Measurements from ENCODE around the gene CRTAC1.

CRTAC1 gene

DNA sequence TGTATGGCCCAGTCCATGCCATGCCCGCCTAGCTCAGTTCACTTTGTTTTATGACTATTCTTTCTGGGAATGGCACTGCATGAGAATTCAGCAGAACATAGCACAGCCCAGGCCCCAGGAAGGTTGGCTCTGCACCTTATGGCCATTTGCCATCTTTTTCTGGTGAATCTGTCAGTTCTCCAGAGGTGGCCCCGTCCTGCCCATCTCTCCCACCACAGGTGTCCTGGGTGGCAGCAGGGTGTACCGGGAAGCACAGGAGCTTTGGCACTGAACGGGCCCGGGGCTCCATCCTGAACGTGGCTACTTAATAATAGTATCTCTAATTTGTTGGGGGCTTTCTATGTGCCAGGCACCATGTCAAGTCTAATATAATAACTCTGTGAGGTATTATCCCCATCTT is 156.1 kb downstream of the CRTAC1 start:
- no peaks in the 10 kb centered on the region for H3K4me1 ChIP-seq (ENCODE audit: control insufficient read depth, insufficient read depth, low read length, unreplicated experiment)

DNA sequence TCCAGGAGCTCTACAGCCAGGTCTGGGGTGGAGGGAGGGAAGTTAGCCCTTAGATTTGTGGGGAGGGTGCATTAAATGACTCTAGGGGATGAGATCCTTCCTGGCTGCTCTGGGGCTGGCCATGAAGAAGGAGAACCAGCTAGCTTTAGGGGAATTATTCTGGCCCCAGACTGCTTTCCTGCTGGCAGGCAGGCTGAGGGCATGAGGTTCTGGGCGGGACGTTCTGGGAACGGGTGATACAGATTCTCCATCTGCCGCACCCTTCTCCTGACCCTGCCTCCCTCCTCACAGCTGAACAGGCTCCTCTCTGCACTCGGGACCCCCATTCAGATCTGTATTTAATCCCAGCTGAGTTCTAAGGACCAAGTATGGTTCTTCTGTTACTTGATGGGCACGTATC is 156.9 kb downstream of the CRTAC1 start:
- Histone ChIP-seq H3K79me2 (ENCODE audit: control insufficient read depth, insufficient read depth, low read length, unreplicated experiment) (no peaks in the 10 kb centered on the region), H3K4me1 (ENCODE audit: control insufficient read depth, insufficient read depth, low read length, unreplicated experiment) (no peaks in the 10 kb centered on the region), H3K27me3 (ENCODE audit: insufficient read depth, low read length) (peaks cover 23% of the 10 kb centered on the region), H3K36me3 (ENCODE audit: insufficient read depth, low read length) (no peaks in the 10 kb centered on the region), H3K4me3 (ENCODE audit: low read depth, low read length) (no peak overlapping the region), H3K27ac (ENCODE audit: low read depth, low read length) (no peak overlapping the region), H2AFZ (ENCODE audit: low read length, unreplicated experiment) (no peak overlapping the region)

More for the DNA sequence above, 156.1 kb downstream of the CRTAC1 start:
- Histone ChIP-seq H3K4me3 (ENCODE audit: low read depth, low read length) (no peak overlapping the region), H3K36me3 (ENCODE audit: insufficient read depth, low read length) (no peaks in the 10 kb centered on the region), H3K27me3 (ENCODE audit: insufficient read depth, low read length) (peaks cover 23% of the 10 kb centered on the region), H2AFZ (ENCODE audit: low read length, unreplicated experiment) (no peak overlapping the region), H3K27ac (ENCODE audit: low read depth, low read length) (no peak overlapping the region), H3K79me2 (ENCODE audit: control insufficient read depth, insufficient read depth, low read length, unreplicated experiment) (no peaks in the 10 kb centered on the region)

DNA sequence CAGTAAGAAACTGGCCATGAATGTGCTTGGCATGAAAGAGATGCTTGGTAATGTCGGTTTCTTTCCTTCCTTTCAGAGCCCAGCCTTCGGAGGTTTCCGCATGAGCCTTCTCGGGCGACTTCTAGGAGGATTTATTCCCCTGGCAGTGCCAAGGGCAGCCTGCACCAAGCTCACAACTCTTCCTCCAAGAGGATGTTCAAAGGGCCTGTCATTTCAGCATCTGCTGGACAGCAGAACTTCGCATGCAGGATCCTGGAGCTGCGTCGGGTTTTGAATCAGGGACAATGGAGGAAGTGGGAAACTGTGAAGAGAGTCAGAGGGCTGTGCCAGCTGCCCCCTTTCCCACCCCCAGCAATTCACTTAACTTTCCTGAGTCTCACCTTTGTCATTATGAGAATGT is 159.4 kb downstream of the CRTAC1 start:
- no peak overlapping the region for H3K27ac ChIP-seq (ENCODE audit: low read depth, low read length)
- H3K36me3 ChIP-seq (ENCODE audit: insufficient read depth, low read length), result no peaks in the 10 kb centered on the region
- H2AFZ ChIP-seq (ENCODE audit: low read length, unreplicated experiment), result no peak overlapping the region
- H3K4me3 ChIP-seq (ENCODE audit: low read depth, low read length), result no peak overlapping the region
- no peaks in the 10 kb centered on the region for H3K79me2 ChIP-seq (ENCODE audit: control insufficient read depth, insufficient read depth, low read length, unreplicated experiment)
- H3K27me3 ChIP-seq (ENCODE audit: insufficient read depth, low read length), result peaks cover 23% of the 10 kb centered on the region
- H3K4me1 ChIP-seq (ENCODE audit: control insufficient read depth, insufficient read depth, low read length, unreplicated experiment), result no peaks in the 10 kb centered on the region

DNA sequence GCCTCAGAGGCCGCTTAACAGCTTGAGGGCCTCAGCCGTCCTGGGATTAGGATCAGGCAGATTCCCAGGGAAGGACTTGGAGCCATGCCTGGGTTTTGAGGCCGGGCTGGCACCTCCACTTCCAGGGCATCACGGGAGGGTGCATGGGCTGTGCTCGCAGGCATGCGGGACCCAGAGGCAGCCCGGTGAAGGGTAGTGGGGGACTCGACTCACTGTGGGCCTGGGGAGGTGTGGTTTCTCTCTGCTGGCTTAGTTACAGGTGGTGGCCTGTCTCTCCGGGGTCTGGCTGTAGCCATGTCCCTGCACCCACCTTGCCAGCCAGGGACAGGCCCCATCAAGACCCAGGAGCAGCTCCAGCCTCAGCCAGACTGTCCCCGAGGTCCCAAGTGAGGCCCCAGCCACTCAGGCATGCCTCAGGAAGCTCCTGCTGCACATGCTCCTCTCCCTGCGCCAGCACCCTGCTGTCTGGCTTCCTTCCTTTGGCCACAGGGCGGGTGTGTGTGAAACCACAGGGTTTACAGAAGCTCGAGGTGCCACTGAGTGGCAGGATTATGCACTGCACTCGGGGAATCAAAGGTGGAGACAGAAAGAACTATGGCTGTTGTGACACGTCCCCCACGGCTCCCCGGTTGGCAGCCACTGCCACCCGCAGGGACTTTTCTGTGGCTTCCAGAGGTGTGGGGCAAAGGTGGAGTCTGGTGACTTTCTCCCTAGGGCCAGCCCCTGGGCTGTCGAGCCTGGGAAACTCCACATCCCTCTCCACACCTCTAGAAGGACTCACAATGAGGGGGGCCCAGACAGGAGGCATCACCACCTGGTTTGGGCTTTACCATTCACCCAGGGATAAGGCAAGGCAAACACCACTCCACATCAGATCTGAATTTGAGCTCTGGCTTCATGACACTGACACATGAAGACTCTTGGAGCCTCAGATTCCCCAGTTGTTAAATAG is 161.1 kb downstream of the CRTAC1 start:
- Histone ChIP-seq H3K27me3 (ENCODE audit: insufficient read depth, low read length) (peaks cover 23% of the 10 kb centered on the region), H3K4me1 (ENCODE audit: control insufficient read depth, insufficient read depth, low read length, unreplicated experiment) (no peaks in the 10 kb centered on the region), H3K4me3 (ENCODE audit: low read depth, low read length) (no peak overlapping the region), H3K27ac (ENCODE audit: low read depth, low read length) (no peak overlapping the region), H3K36me3 (ENCODE audit: insufficient read depth, low read length) (no peaks in the 10 kb centered on the region), H3K79me2 (ENCODE audit: control insufficient read depth, insufficient read depth, low read length, unreplicated experiment) (no peaks in the 10 kb centered on the region), H2AFZ (ENCODE audit: low read length, unreplicated experiment) (no peak overlapping the region)

DNA sequence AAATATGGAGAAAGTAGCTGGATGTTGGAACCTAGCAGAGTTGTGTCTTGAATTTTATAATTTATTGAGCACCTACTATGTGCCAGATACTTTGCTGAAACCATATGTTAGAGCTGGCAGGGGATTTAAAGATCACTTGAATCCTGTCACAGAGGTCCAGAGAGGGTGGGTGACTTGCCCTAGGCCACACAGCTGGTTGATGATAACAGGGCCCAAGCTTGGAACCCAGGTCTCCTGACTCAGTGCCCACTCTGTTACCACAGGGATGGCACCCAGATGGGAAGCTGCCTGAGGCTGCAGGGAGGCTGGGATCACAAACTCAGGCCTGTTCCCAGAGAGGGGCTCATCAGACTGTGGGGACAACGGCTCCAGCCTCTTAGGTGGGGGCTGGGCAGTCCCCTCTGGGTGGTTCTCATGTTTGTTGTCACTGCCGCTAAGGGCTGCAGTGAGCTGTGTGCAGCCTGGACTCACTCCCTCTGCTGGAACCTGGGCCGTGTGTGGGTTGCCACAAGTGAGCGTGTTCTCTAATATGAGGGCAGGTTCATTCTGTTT is 162.2 kb downstream of the CRTAC1 start:
- Histone ChIP-seq H3K79me2 (ENCODE audit: control insufficient read depth, insufficient read depth, low read length, unreplicated experiment) (no peaks in the 10 kb centered on the region), H3K4me3 (ENCODE audit: low read depth, low read length) (no peak overlapping the region), H2AFZ (ENCODE audit: low read length, unreplicated experiment) (no peak overlapping the region), H3K4me1 (ENCODE audit: control insufficient read depth, insufficient read depth, low read length, unreplicated experiment) (no peaks in the 10 kb centered on the region), H3K36me3 (ENCODE audit: insufficient read depth, low read length) (no peaks in the 10 kb centered on the region), H3K27me3 (ENCODE audit: insufficient read depth, low read length) (peaks cover 16% of the 10 kb centered on the region), H3K27ac (ENCODE audit: low read depth, low read length) (no peak overlapping the region)

DNA sequence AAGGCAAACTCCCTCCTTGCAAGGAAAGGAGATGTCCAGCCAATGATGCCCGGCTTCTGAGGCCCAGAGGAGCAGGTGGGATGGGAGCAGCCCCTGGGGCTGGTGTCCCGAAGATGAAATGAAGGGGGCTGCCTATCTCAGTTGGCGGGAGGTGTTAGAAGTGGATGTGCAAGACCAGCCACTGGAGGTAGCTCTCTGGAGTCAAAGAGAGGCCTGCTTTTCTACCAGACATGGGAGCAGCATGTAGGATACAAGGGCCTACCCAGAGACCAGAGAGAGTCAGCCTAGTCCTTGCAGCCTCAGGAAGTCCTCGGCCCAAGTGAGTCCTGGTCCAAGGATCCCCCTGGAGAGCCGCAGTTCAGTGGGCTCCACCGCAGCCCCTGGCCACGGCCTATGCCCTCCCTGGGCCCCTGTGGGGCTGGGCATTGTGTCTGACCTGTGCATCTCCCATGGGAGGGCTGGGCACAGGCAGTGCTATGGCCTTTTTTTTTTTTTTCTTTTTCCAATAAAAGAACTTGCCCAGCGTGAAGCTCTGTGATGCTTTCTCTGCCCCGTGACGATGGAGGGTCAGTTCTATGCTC is 163.1 kb downstream of the CRTAC1 start:
- Histone ChIP-seq H3K79me2 (ENCODE audit: control insufficient read depth, insufficient read depth, low read length, unreplicated experiment) (no peaks in the 10 kb centered on the region), H3K27me3 (ENCODE audit: insufficient read depth, low read length) (peaks cover 16% of the 10 kb centered on the region), H3K36me3 (ENCODE audit: insufficient read depth, low read length) (no peaks in the 10 kb centered on the region), H2AFZ (ENCODE audit: low read length, unreplicated experiment) (no peak overlapping the region), H3K4me1 (ENCODE audit: control insufficient read depth, insufficient read depth, low read length, unreplicated experiment) (no peaks in the 10 kb centered on the region), H3K4me3 (ENCODE audit: low read depth, low read length) (no peak overlapping the region), H3K27ac (ENCODE audit: low read depth, low read length) (no peak overlapping the region)

DNA sequence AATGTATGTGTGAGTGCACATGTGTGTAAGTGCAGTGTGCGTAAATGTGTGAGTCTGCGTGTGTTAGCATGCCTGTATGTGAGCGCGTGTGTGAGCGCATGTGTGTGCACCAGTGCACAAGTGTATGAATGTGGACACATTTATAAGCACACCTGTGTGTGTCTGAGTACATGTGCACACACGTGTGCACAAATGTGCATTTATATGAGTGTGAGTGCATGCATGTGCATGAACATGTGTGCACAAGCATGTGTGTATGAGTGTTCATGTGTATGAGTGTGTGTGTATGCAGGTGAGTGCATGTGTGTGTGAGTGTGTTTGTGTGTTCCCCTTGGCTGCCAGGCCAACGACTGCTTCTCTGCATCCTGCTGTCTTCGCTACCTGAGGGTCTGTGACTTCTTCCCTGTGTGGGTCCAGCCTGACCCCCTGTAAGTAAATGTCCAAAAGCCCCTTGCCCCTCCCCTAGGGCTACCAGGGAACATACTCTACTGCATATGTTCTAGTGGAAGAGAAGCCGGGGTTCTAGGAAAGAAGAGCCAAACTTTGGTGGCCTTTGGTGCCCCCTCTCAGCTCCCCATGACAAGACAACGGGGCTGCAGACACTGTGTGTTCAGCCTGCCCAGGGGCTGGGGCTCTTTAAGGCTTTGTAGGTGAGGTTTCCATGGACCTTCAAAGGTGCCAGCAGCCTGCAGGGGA is 163.7 kb downstream of the CRTAC1 start:
- Histone ChIP-seq H2AFZ (ENCODE audit: low read length, unreplicated experiment) (no peak overlapping the region), H3K79me2 (ENCODE audit: control insufficient read depth, insufficient read depth, low read length, unreplicated experiment) (no peaks in the 10 kb centered on the region), H3K27me3 (ENCODE audit: insufficient read depth, low read length) (peaks cover 16% of the 10 kb centered on the region), H3K27ac (ENCODE audit: low read depth, low read length) (no peak overlapping the region), H3K36me3 (ENCODE audit: insufficient read depth, low read length) (no peaks in the 10 kb centered on the region), H3K4me1 (ENCODE audit: control insufficient read depth, insufficient read depth, low read length, unreplicated experiment) (peaks cover 2% of the 10 kb centered on the region), H3K4me3 (ENCODE audit: low read depth, low read length) (no peak overlapping the region)

DNA sequence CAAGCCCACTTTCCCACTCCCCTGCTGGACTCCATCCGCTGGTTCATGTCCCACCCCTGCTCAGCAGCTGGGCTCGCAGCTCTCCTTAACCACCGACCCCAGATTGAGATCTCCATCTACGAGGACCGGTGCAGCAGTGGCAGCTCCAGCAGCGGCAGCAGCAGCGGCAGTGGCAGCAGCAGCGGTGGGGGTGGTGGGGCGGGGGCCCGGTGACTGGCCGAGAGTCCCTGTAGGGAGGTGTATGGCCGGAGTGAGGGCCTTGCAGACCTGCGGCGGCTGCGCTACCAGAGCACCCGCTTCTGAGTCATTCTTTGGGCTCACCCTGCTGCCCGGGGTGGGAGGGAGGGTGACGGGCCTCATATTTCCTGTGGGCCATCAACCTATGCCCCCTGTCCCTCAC is 164.9 kb downstream of the CRTAC1 start:
- Histone ChIP-seq H3K27ac (ENCODE audit: low read depth, low read length) (no peak overlapping the region), H3K4me1 (ENCODE audit: control insufficient read depth, insufficient read depth, low read length, unreplicated experiment) (peaks cover 4% of the 10 kb centered on the region), H3K36me3 (ENCODE audit: insufficient read depth, low read length) (no peaks in the 10 kb centered on the region), H3K4me3 (ENCODE audit: low read depth, low read length) (no peak overlapping the region), H2AFZ (ENCODE audit: low read length, unreplicated experiment) (no peak overlapping the region), H3K27me3 (ENCODE audit: insufficient read depth, low read length) (peaks cover 7% of the 10 kb centered on the region), H3K79me2 (ENCODE audit: control insufficient read depth, insufficient read depth, low read length, unreplicated experiment) (no peaks in the 10 kb centered on the region)

DNA sequence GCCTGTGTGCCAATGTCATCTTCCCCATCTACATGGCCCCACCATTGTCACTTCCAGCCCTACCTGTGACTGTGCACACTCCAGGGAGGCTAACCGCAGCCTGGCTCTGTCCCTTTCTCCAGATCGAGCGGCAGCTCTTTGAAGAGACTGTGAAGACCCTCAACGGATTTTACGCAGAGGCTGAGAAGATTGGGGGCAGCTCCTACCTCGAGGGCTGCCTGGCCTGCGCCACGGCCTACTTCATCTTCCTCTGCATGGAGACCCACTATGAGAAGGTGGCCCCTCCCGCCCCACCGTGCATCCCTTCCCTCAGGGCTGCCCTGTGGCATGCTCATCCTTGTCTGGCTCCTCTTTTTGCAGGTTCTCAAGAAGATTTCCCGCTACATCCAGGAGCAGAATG is 166.6 kb downstream of the CRTAC1 start:
- Histone ChIP-seq H3K4me3 (ENCODE audit: low read depth, low read length) (no peak overlapping the region), H3K4me1 (ENCODE audit: control insufficient read depth, insufficient read depth, low read length, unreplicated experiment) (peaks cover 4% of the 10 kb centered on the region), H3K36me3 (ENCODE audit: insufficient read depth, low read length) (no peaks in the 10 kb centered on the region), H3K27ac (ENCODE audit: low read depth, low read length) (no peak overlapping the region), H2AFZ (ENCODE audit: low read length, unreplicated experiment) (no peak overlapping the region), H3K27me3 (ENCODE audit: insufficient read depth, low read length) (peaks cover 6% of the 10 kb centered on the region), H3K79me2 (ENCODE audit: control insufficient read depth, insufficient read depth, low read length, unreplicated experiment) (no peaks in the 10 kb centered on the region)

DNA sequence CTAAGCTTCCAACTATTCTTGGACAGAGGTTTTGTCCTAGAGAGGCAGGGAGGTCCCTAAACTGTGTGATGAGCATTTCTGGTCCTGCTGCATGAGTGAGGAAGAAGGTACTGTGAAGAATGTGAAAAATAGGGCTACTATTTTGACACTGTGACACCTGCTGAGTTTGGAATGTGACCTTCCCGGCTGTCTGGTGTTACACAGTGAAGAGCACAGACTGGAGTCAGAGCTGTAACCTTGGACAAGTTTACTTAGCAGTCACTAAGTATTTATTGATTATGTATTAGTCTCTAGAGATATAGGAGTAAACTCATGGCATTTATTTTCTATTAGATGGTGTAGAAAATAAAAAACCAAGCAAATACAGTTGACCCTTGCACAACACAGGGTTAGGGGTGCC is 168.5 kb downstream of the CRTAC1 start:
- no peak overlapping the region for H2AFZ ChIP-seq (ENCODE audit: low read length, unreplicated experiment)
- H3K27ac ChIP-seq (ENCODE audit: low read depth, low read length), result no peak overlapping the region
- H3K27me3 ChIP-seq (ENCODE audit: insufficient read depth, low read length), result peaks cover 6% of the 10 kb centered on the region
- H3K79me2 ChIP-seq (ENCODE audit: control insufficient read depth, insufficient read depth, low read length, unreplicated experiment), result no peaks in the 10 kb centered on the region
- no peaks in the 10 kb centered on the region for H3K36me3 ChIP-seq (ENCODE audit: insufficient read depth, low read length)
- no peak overlapping the region for H3K4me3 ChIP-seq (ENCODE audit: low read depth, low read length)
- H3K4me1 ChIP-seq (ENCODE audit: control insufficient read depth, insufficient read depth, low read length, unreplicated experiment), result peaks cover 11% of the 10 kb centered on the region
